ENCODE data around the gene CP.
"Not testable (repeated sequence)": the region's sequence is repeated elsewhere in the genome, so short reads cannot be mapped to it uniquely, and the experiment has no call there.

CP gene

GRCh38 chr3:149233323-149233722 lies 11.7 kb upstream of the CP start:
- ChIA-PET POLR2A (no interaction called here), CTCF (no interaction called here)
- DNase-seq (ENCODE audit: extremely low spot score) = no peak

GRCh38 chr3:149231871-149232270 lies 10.2 kb upstream of the CP start:
- POLR2A ChIA-PET = no interaction called here

More at GRCh38 chr3:149233323-149233722, 11.7 kb upstream of the CP start:
- no peak for TF ChIP-seq CTCF (IDR thresholded peaks at IDR 0.05; ENCODE audit: control extremely low read depth, extremely low read depth, low read depth, missing control alignments)

GRCh38 chr3:149227591-149228268 lies 6.1 kb upstream of the CP start:
- ChIA-PET POLR2A (no interaction called here), CTCF (no interaction called here)
- no peak for TF ChIP-seq CTCF (IDR thresholded peaks at IDR 0.05; ENCODE audit: control extremely low read depth, extremely low read depth, low read depth, missing control alignments)
- DNase-seq (ENCODE audit: extremely low spot score) = no peak

More at GRCh38 chr3:149231871-149232270, 10.2 kb upstream of the CP start:
- no peak for TF ChIP-seq CTCF (IDR thresholded peaks at IDR 0.05; ENCODE audit: control extremely low read depth, extremely low read depth, low read depth, missing control alignments)
- CTCF ChIA-PET = interaction anchor here (0.7 to 1.1 kb wide), 3 partner anchors 8 to 40 kb away, joined by 3 read pairs; no protein-coding TSS in a partner anchor
- DNase-seq (ENCODE audit: extremely low spot score) = no peak

GRCh38 chr3:149226776-149227175 lies 5.1 kb upstream of the CP start:
- no peak for TF ChIP-seq CTCF (IDR thresholded peaks at IDR 0.05; ENCODE audit: control extremely low read depth, extremely low read depth, low read depth, missing control alignments)
- ChIA-PET POLR2A (no interaction called here), CTCF (interaction anchor here (1.5 kb wide), 1 partner anchor 8 kb away, joined by 4 read pairs; no protein-coding TSS in a partner anchor)
- no peak for DNase-seq (ENCODE audit: extremely low spot score)

GRCh38 chr3:149224736-149225594 lies 3.3 kb upstream of the CP start:
- ChIA-PET CTCF (interaction anchor here (0.8 to 1.2 kb wide), 3 partner anchors 11 to 39 kb away, joined by 3 to 4 read pairs (median 3); no protein-coding TSS in a partner anchor), POLR2A (no interaction called here)
- peak; percentile 67 for DNase-seq (ENCODE audit: extremely low spot score)
- TF ChIP-seq CTCF (IDR thresholded peaks at IDR 0.05; ENCODE audit: control extremely low read depth, extremely low read depth, low read depth, missing control alignments) = no peak

- no peak for TF ChIP-seq CTCF (IDR thresholded peaks at IDR 0.05; ENCODE audit: control extremely low read depth, extremely low read depth, low read depth, missing control alignments)
- ChIA-PET POLR2A (no interaction called here), CTCF (no interaction called here)
- no peak for DNase-seq (ENCODE audit: extremely low spot score)
These were observed 1.8 kb upstream of the CP start for GRCh38 chr3:149223461-149223820.

- CTCF ChIA-PET; DNase-seq (ENCODE audit: extremely low spot score); POLR2A ChIA-PET: not testable (repeated sequence)
These were observed 2.1 kb downstream of the CP start for GRCh38 chr3:149219380-149220121.

Data from GM10248 (cell line).